Measurements from ENCODE around the gene CCND1. TPM values are rescaled to one million over a fixed set of nuclear protein-coding genes. Genes with fewer than 3 reads are reported as not detected.

CCND1 gene
- total RNA-seq, 1 experiment from 2014 or later = 372 TPM

GRCh38 chr11:69627551-69627950, 13.4 kb upstream of the CCND1 start:
- H4K8ac ChIP-seq (replicated peaks; ENCODE audit: insufficient read length, low read depth, low read length) = no peak overlapping the region
- no peak overlapping the region for H4K5ac ChIP-seq (ENCODE audit: insufficient read length, low read depth, low read length)
- no peaks in the 10 kb centered on the region for H3K4me1 ChIP-seq (ENCODE audit: insufficient read depth, low read length)
- TF ChIP-seq CTCF (conservative IDR thresholded peaks at IDR 0.05) = no peak
- H3K23me2 ChIP-seq (ENCODE audit: insufficient read length, low read depth, low read length, poor library complexity, severe bottlenecking) = no peaks in the 10 kb centered on the region
- no peak overlapping the region for H2AFZ ChIP-seq (ENCODE audit: low read length)
- H4K20me1 ChIP-seq (ENCODE audit: control insufficient read depth, insufficient read depth, insufficient read length) = no peaks in the 10 kb centered on the region
- no peak overlapping the region for H4K91ac ChIP-seq (ENCODE audit: insufficient read length, low read depth, low read length)
- Mint-ChIP-seq H3K27me3 (ENCODE audit: low read depth) (peaks cover 11% of the 10 kb centered on the region), H3K9me3 (peaks cover 19 to 21% of the 10 kb centered on the region in 2 experiments), H3K36me3 (ENCODE audit: insufficient read depth in 1 of 3, low read depth in 3 of 3) (peaks cover 11 to 16% (median 14%) of the 10 kb centered on the region in 3 experiments), H3K4me3 (no peak overlapping the region), H3K27ac (no peak overlapping the region), H3K4me1 (no peaks in the 10 kb centered on the region)
- H3K9ac ChIP-seq (ENCODE audit: extremely low read depth, insufficient read length, low read length) = no peak overlapping the region
- no CpG with 5 or more reads among the region's 14 CpGs for WGBS (ENCODE audit: extremely low coverage, insufficient read length, low lambda C conversion rate)
- no peak overlapping the region for H2BK15ac ChIP-seq (ENCODE audit: low read depth, low read length)
- H3K56ac ChIP-seq (ENCODE audit: insufficient read length, low read depth, low read length) = no peak overlapping the region
- H3T11ph ChIP-seq (ENCODE audit: low read length) = no peak overlapping the region
- H3K18ac ChIP-seq (ENCODE audit: insufficient read length, low read depth, low read length) = no peak overlapping the region
- no peak for DNase-seq
- peaks cover 6% of the 10 kb centered on the region for H3K9me3 ChIP-seq (ENCODE audit: control insufficient read depth, low read depth, low read length)
- H3K27me3 ChIP-seq (ENCODE audit: insufficient read depth, low read length) = no peaks in the 10 kb centered on the region
- no peaks in the 10 kb centered on the region for H3K79me2 ChIP-seq (ENCODE audit: insufficient read depth, low read length)
- H2BK120ac ChIP-seq (ENCODE audit: low read depth, low read length, poor library complexity, severe bottlenecking) = no peak overlapping the region
- no peak overlapping the region for H3K23ac ChIP-seq (ENCODE audit: insufficient read length, low read depth, low read length)
- no peak overlapping the region for H2AK5ac ChIP-seq (ENCODE audit: insufficient read length, low read length)
- no peak overlapping the region for H3K14ac ChIP-seq (ENCODE audit: insufficient read depth, low read length)
- no peak overlapping the region for H3K4ac ChIP-seq (ENCODE audit: low read depth, low read length)
- no peak overlapping the region for H3K27ac ChIP-seq (ENCODE audit: insufficient read length, low read depth, low read length)
- no peak overlapping the region for H3K4me2 ChIP-seq (ENCODE audit: insufficient read depth, insufficient read length, low read length)
- H3K79me1 ChIP-seq (ENCODE audit: insufficient read depth, low read depth, low read length, poor library complexity, severe bottlenecking) = no peaks in the 10 kb centered on the region
- H2BK5ac ChIP-seq (ENCODE audit: insufficient read length, low read length) = no peak overlapping the region
- H2BK20ac ChIP-seq (ENCODE audit: low read depth, low read length, poor library complexity, severe bottlenecking) = no peak overlapping the region
- H2BK12ac ChIP-seq (ENCODE audit: insufficient read length, low read depth, low read length) = no peak overlapping the region
